Pancreas (tissue), 10 donors: ENCODE data around the gene IFI27L1. TPM values are rescaled to one million over a fixed set of nuclear protein-coding genes. Genes with fewer than 3 reads are reported as not detected.
A peak's percentile ranks its signal among the peaks of the same experiment; 100 is the strongest.

Source experiments
- ATAC-seq, 4 donors: fragments of 200-7000 bp; cut with Tn5 transposase; one replicate each; pipeline versions ENCODE4 v1.8.0 to v1.9.1; 2020; ENCODE audit warnings: mild to moderate bottlenecking in 4 of 4, moderate library complexity in 4 of 4
- DNase-seq, 6 donors: peaks; one replicate each; pipeline ENCODE4 v3.0.0-alpha.2; 2020
- FAIRE-seq: peaks from 2 replicates; lab custom pipeline; 2012; peaks lifted over from hg19 to GRCh38; lab: Jason Lieb, UNC
- H3K27ac ChIP-seq, 4 donors: fragments of 200-600 bp; sonication (generic); 1 replicate in 3 of 4; 2 replicates in 1 of 4; pipeline versions ENCODE4 v1.5.0 to v1.8.0; 2020
- H3K27me3 ChIP-seq, 4 donors: fragments of 200-600 bp; one replicate each; pipeline ENCODE4 v1.8.0; 2021
- H3K36me3 ChIP-seq, 3 donors: fragments of 200-600 bp; sonication (generic) in 1 of 3; one replicate each; pipeline versions ENCODE4 v1.5.0 to v1.8.0; 2020 to 2021
- H3K4me1 ChIP-seq, 3 donors: fragments of 200-600 bp; one replicate each; pipeline ENCODE4 v1.8.0; 2021
- H3K4me3 ChIP-seq, 4 donors: fragments of 200-600 bp; sonication (generic) in 2 of 4; one replicate each; pipeline versions ENCODE4 v1.5.0 to v1.8.0; 2020 to 2021
- H3K9me3 ChIP-seq, 4 donors: fragments of 200-600 bp; one replicate each; pipeline ENCODE4 v1.8.0; 2021
- WGBS, 2 donors: extraction: QIAGEN DNeasy Blood & Tissue Kit; methylation state at CpG; one replicate each; pipeline ENCODE4 v1.1.7; 2013; 5-methylcytosine and 5-hydroxymethylcytosine counted together
- intact Hi-C, 3 donors: fragments of 100-400 bp; cut with DNase I; formaldehyde crosslinking; loops; one replicate each; pipeline versions ENCODE4 v1.11.1 to v1.14.2; 2022
- polyA plus RNA-seq, 2 donors: library from polyadenylated mRNA; stranded (reverse); fragments of 200-250 nt; gene quantifications; one replicate each; pipeline ENCODE4 v1.2.3, GENCODE V29; 2013
- total RNA-seq, 6 donors: library from RNA; stranded (reverse); fragmentation: NEBNext Ultra II Directional in 4 of 6; extraction: Animal tissue kit (Norgen Biotek cat#: 25700) in 4 of 6; gene quantifications; one replicate each; pipeline versions ENCODE4 v1.2.1 to v1.2.4, GENCODE V29; 2021 to 2023
- TF ChIP-seq, protein P1 (sequence below), 4 donors: fragments of 200-600 bp; sonication (generic) in 3 of 4; IDR thresholded peaks; one replicate each; pipeline versions ENCODE4 v1.5.0 to v1.8.0; 2021; ENCODE audit warnings: antibody characterized with exemption in 4 of 4
- donor health status: healthy with polysubstance abuse.
- donor health status: DM: no; HTN: no; CAD: no; lungs with moderate emphysema.
- donor health status: DM: no; HTN: no; CAD: no.
- donor health status: control.
- donor health status: control.
- donor health status: Bipolar disorder and iron deficiency.
- donor health status: DM: yes; HTN: yes; CAD: no.
- donor health status: DM: no; HTN: no; CAD: no.
- donor health status: DM: no; HTN: no; CAD: no.
- donor health status: DM: yes; HTN: yes; CAD: no.

IFI27L1 gene
- total and polyA plus RNA-seq, 8 donors = 3.8 to 14.3 (median 7.7) TPM

DNA sequence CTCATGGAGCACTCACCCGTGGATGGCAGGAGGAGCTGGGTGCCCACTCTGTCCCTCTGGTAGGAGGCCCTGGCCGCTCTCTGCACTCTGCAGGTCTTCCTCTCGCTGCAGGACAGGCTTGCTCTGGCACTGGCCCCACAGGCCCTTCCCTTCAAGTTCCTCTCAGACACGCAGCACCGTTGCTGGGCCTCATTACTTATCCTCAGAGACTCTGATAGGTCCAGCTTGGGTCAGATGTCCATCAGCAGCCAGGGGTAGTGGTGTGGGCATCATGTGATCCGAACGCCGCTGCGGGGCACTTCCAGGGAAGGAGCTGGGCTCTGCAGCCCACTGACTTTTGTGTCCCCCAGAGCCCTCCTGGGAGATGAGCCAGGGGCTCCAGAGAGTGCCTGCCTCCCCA lies 43.2 kb upstream of the IFI27L1 start:
- no peak overlapping the region for H3K27ac ChIP-seq
- no peak for FAIRE-seq
- peak in 1 of 6 donors; percentile 56 for DNase-seq
- intact Hi-C loops = loop anchor here in 2 of 3 donors (5.0 kb wide), 1 partner anchor 99 kb away; no protein-coding TSS in a partner anchor
- no peak overlapping the region for H3K4me3 ChIP-seq
- no peaks in the 10 kb centered on the region for H3K27me3 ChIP-seq
- no peak for ATAC-seq
- 86 to 89% methylated on average over 9 of the region's 9 CpGs for WGBS, 2 donors
- no peaks in the 10 kb centered on the region for H3K4me1 ChIP-seq
- TF ChIP-seq, protein P1, sequence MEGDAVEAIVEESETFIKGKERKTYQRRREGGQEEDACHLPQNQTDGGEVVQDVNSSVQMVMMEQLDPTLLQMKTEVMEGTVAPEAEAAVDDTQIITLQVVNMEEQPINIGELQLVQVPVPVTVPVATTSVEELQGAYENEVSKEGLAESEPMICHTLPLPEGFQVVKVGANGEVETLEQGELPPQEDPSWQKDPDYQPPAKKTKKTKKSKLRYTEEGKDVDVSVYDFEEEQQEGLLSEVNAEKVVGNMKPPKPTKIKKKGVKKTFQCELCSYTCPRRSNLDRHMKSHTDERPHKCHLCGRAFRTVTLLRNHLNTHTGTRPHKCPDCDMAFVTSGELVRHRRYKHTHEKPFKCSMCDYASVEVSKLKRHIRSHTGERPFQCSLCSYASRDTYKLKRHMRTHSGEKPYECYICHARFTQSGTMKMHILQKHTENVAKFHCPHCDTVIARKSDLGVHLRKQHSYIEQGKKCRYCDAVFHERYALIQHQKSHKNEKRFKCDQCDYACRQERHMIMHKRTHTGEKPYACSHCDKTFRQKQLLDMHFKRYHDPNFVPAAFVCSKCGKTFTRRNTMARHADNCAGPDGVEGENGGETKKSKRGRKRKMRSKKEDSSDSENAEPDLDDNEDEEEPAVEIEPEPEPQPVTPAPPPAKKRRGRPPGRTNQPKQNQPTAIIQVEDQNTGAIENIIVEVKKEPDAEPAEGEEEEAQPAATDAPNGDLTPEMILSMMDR (IDR thresholded peaks at IDR 0.05) = no peak
- H3K36me3 ChIP-seq = no peaks in the 10 kb centered on the region
- H3K9me3 ChIP-seq = no peaks in the 10 kb centered on the region

DNA sequence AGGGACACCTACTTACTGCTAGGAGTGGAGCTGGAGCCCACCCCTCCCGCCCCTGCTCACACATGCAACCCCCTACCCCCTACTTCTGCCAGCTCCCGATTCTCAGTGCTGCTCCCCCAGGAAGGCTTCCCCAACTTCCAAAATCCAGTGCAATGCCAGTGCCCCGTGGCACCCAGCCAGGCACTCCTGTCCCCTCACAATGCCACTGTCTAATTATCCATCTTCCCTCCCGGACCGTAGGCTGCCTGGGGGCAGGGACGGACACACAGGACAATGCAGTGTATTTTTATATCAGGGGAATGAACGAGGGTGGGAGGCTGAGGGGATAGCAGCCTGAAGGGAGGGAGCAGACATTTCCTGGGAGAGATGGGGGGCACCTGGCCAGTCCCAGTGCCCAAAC lies 42.6 kb upstream of the IFI27L1 start:
- FAIRE-seq = no peak
- TF ChIP-seq, protein P1 (IDR thresholded peaks at IDR 0.05) = no peak
- Histone ChIP-seq H3K9me3 (no peaks in the 10 kb centered on the region), H3K4me1 (no peaks in the 10 kb centered on the region), H3K4me3 (no peak overlapping the region), H3K36me3 (no peaks in the 10 kb centered on the region), H3K27ac (no peak overlapping the region), H3K27me3 (no peaks in the 10 kb centered on the region)
- WGBS, 2 donors = 81 to 83% methylated on average over 6 to 7 of the region's 7 CpGs
- ATAC-seq = no peak
- intact Hi-C loops = loop anchor here in 2 of 3 donors (5.0 kb wide), 1 partner anchor 99 kb away; no protein-coding TSS in a partner anchor
- DNase-seq = no peak

DNA sequence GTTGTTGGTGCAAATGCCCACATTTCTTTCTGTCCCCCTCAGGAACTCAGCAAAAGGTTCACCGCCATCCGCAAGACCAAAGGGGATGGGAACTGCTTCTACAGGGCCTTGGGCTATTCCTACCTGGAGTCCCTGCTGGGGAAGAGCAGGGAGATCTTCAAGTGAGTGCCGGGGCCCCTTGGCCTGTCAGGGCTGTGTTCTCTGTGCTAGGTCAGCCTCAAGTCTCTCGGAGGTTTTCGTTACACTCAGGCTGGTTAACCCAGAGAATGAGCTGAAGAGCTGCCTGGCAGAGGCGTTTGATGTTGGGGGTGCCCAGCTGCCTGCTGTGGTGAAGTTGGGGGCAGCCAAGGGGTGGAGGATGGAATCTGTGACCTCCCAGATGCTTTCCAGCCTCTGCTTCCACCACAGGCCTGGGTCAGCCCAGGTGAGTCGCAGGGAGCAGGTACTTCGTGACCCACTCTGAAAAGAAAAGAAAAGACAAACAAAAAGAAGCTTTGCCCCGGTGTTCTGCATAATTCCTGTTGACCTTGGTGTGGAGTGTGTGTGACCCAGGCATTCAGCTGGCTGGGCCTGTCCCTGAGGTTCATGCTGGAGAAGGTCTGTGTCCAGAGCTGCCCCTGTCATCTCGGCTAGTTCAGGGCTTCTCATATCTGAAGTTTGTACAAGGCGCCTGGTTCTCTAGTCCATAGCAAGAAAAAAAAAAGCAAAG lies 42.0 kb upstream of the IFI27L1 start:
- Histone ChIP-seq H3K27ac (no peak overlapping the region), H3K27me3 (no peaks in the 10 kb centered on the region), H3K9me3 (no peaks in the 10 kb centered on the region), H3K36me3 (no peaks in the 10 kb centered on the region), H3K4me1 (no peaks in the 10 kb centered on the region), H3K4me3 (no peak overlapping the region)
- FAIRE-seq = no peak
- DNase-seq = no peak
- no peak for ATAC-seq
- intact Hi-C loops = loop anchor here in 2 of 3 donors (5.0 kb wide), 1 partner anchor 98 kb away; no protein-coding TSS in a partner anchor
- 79 to 81% methylated on average over 11 of the region's 11 CpGs for WGBS, 2 donors
- TF ChIP-seq, protein P1 (IDR thresholded peaks at IDR 0.05) = no peak

DNA sequence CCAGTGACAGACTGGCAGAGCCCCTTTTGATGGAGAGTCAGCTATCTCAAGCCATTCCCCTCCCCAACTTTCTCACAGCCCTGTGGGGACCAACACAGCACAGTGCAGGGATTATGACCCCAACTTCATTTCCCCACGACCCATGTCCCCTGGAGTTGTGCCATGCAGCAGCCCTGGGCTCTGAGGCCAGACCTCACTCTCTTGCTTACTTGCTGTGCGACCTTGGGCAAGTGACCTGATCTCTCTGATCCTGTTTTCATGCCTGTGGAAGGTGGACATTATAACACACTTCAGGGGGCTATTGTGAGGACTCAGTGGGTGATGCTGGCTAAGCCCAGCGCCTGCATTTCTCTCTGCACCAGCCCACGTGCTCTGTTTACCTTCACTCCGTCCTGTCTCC lies 40.9 kb upstream of the IFI27L1 start:
- FAIRE-seq = no peak
- ATAC-seq = no peak

More for the DNA sequence above, 40.9 kb upstream of the IFI27L1 start:
- 78 to 80% methylated on average over 5 of the region's 5 CpGs for WGBS, 2 donors
- intact Hi-C loops = no loop called here
- no peaks in the 10 kb centered on the region for H3K9me3 ChIP-seq
- no peaks in the 10 kb centered on the region for H3K27me3 ChIP-seq
- H3K36me3 ChIP-seq = no peaks in the 10 kb centered on the region
- no peak overlapping the region for H3K4me3 ChIP-seq
- no peak overlapping the region for H3K27ac ChIP-seq
- no peaks in the 10 kb centered on the region for H3K4me1 ChIP-seq
- TF ChIP-seq, protein P1 (IDR thresholded peaks at IDR 0.05) = no peak
- no peak for DNase-seq
